GM19455 (cell line): ENCODE measurements around the gene ARHGEF12.

ENCODE experiments used
- ATAC-seq: cut with Tn5 transposase; IDR thresholded peaks from one replicate; pipeline ENCODE4 v1.9.1; 2021; ENCODE audit not compliant: unreplicated experiment

The ARHGEF12 gene

GRCh38 chr11:120413480-120413879 lies 77.3 kb downstream of the ARHGEF12 start:
- ATAC-seq = no peak

- ATAC-seq = no peak
Measured at GRCh38 chr11:120420572-120420971, 84.4 kb downstream of the ARHGEF12 start.

DNA sequence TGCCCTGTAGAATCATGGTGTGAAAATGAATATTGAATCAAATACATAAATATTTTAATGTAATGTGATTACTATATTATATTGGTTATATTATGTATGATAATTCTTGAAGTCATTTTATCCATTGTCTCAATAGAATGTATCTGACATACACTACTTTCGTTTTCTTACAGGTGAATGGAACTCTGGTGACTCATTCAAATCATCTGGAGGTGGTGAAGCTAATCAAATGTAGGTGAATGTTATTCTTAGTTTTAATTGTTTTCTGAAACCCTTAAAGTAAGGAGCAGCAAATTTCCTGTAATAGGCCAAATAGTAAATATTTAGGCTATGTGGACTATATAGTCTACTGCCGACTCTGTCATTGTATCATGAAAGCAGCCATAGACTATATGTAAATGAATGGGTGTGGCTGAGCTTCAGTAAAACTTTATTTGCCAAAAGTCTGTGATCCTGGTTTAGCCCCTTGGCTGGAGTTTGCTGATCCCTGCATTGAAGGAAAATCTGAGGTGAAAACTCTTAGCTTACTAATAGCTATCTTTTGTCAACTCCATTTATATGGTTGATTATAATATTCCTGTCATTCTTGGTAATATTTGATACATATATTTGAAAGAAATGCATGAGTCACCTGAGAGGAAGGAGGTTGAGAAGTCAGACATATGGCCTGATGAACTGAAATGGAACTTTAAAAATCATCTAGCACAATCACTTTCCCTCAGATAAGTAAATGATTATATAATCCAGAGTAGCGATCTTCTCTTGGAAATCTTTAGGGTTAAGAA lies 88.2 kb downstream of the ARHGEF12 start:
- ATAC-seq = no peak

GRCh38 chr11:120424970-120425332 lies 88.7 kb downstream of the ARHGEF12 start:
- ATAC-seq = no peak

DNA sequence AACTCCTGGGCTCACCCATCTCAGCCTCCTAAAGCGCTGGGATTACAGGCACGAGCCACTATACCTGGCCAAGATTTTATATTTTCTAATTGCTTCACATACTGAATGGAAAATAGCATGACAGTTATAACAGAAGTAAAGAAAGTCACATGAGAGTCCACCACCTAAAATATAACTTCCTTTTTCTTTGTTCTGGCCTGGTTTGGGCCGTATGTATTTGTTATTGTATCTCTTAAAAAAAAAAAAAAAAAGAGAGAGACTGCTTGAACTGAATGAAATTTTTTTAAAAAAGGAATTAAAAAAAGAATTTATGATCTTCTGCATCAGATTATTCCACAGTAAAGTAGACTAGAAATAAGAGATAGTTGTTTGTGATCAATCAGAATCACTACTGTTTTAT lies 89.3 kb downstream of the ARHGEF12 start:
- no peak for ATAC-seq

GRCh38 chr11:120430146-120430545 lies 93.9 kb downstream of the ARHGEF12 start:
- no peak for ATAC-seq

DNA sequence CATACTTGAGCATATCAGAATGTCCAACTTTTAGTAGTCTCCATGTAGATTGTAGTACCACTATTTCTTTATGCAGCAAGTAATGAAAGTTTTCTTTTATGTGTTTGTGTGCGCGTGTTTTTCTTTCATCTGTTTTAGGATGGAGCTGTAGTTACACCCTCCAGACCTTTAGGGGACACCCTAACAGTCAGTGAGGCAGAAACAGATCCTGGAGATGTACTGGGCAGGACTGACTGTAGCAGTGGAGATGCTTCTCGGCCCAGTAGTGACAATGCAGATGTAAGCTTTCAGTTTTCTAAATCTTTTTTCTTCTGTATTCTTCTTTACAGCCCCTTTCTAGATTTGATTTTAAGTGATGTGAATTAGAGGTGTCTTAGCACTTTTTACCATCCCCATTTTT lies 95.4 kb downstream of the ARHGEF12 start:
- no peak for ATAC-seq

DNA sequence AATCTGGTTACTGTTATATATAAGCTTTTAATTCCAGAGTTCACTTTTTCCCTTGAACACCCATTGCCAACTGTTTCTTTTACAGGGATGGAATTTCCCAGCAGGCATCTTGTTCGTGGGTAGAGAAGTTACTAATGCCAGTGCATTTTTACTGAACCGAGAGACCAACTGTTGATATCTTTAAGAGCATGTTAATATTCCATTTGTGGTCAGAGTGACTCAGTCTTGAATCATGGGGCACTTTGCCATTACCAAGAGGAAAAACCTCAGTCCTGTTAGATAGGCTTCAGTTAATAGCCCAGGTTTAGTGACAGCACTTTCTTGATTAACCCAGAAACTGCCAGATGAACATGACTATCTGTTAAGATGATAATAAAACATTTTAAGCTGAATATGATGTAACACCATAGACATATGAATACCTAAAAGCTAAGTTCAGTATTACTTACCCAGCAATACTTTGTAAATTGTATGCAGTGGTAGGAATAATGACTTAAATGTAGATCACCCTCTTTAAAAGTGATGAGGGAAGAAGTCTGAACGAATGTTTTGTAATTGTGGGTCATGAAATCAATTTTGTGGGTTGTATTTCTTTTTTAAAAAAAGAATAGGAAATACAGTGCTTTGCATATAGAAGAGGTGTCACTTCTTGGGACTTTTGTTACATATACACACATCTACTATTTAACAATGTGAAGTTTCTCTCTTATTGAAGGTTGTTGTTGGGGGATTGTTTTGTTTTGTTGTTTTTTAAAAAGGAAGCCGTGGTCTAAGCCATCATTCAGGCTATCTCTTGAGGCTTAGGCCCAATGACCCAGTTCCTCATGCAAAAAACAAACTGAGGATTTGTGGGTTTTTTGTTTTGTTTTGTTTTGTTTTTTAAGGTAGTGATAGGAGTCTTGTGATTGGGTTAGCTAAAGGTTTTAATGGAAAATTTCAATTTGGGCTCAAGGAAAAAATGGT lies 96.1 kb downstream of the ARHGEF12 start:
- ATAC-seq = no peak

DNA sequence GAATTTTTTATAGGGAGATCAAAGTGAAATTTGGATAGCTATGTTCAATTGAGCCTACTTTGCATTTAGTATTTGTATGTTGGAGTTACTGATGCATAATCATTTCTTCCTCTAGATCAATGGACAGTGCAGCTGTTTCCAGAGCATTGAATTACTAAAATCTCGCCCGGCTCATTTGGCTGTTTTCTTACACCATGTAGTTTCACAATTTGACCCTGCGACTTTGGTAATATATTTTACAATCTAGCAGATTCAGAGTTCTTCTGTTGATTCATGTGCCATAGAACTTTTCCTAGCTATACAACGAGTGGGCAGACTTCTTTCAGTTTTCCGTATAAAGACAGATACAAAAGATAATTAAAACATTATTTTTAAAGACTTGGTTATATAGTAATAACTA lies 105.4 kb downstream of the ARHGEF12 start:
- no peak for ATAC-seq

DNA sequence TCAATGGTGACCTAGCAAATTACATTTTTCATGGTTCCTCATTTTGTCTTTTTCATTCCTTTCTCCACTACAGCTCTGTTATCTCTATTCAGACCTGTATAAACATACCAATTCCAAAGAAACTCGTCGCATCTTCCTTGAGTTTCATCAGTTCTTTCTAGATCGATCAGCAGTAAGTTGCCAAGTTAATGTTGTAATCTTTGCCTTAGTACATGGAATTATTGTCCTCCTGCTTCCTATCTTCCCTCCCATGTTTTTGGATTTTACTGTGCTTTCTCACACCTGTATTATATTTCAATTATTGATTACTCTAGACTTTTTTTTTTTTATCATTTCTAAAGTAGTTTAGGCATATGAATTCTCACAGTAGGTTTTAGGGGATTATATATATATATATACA lies 105.8 kb downstream of the ARHGEF12 start:
- ATAC-seq = no peak

DNA sequence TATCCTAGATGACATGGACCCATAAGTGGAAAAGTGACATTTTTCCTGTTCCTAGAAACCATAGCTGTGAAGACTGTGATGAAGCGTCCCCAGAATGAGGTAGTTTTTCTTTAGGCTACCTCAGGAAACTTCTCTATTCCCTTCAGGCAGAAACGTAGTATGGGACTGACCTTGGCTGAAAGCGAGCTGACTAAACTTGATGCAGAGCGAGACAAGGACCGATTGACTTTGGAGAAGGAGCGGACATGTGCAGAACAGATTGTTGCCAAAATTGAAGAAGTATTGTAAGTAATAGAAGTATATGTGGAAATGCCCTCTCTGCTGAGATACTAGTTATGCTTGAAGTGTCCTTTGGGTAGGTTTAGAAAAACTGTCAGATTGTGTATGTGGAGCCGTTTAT lies 110.6 kb downstream of the ARHGEF12 start:
- no peak for ATAC-seq

DNA sequence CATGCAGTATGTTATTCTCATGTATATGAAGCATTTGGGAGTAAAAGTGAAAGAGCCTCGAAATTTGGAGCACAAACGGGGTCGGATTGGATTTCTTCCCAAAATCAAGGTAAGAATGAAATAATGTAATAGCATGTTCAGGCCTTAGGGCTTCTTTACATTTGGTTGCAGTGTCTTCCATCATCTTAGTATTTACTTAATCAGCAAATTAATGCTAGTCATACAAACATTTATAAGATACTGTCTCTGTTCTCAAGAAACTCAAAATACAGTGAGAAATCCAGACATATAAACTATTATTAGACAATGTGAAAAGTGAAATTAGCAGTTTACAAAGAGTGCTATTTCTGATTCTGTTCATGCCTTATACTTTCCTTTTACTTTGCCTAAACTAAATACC lies 112.0 kb downstream of the ARHGEF12 start:
- ATAC-seq = no peak

- no peak for ATAC-seq
Measured at GRCh38 chr11:120455487-120455886, 119.3 kb downstream of the ARHGEF12 start.

DNA sequence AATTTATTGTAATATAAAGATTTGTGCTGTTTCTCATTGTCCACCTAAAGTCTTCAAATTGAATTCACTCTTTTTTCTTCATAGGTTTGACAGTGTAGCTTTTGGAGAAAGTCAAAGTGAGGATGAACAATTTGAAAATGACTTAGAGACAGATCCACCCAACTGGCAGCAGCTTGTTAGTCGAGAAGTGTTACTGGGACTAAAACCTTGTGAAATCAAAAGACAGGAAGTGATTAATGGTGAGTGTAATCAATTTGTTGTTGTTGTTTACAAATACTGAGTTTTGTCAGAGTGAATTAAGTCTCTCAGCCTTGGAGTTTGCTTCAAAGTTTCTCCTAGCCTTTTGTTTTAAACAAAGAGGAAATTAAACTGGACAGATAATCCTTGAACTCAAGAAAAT lies 121.8 kb downstream of the ARHGEF12 start:
- ATAC-seq = no peak

DNA sequence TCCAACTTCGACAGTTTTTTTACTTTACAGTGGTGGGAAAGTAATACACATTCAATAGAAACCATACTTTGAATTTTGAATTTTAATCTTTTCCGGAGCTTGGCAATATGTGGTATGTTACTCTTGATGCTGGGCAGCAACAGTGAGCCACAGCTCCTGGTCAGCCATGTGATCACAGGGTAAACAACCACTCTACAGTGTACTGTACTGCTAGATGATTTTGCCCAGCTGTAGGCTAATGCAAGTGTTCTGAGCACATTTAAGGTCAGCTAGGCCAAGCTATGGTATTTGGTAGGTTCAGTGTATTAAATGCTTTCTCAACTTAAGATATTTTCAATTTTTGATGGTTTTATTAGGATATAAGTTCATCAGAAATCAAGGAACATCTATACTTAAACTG lies 126.6 kb downstream of the ARHGEF12 start:
- no peak for ATAC-seq

- no peak for ATAC-seq
Measured at GRCh38 chr11:120465921-120466534, 129.8 kb downstream of the ARHGEF12 start.

DNA sequence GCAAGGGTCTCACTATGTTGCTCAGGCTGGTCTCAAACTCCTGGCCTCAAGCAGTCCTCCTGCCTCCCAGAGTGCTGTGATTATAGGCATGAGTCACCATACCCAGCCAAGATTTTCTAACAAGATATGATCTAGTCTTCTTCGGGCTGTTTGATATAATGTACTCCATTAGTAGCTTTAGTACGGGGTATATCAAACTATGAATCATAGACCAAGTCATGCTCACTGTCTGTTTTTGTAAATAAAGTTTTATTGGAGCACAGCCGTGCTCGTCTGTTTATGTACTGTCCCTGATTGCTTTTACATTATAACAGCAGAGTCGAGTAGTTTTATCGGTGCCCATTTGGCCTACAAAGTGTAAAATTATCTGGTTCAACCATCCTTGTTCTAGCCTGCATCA lies 131.4 kb downstream of the ARHGEF12 start:
- ATAC-seq = no peak

DNA sequence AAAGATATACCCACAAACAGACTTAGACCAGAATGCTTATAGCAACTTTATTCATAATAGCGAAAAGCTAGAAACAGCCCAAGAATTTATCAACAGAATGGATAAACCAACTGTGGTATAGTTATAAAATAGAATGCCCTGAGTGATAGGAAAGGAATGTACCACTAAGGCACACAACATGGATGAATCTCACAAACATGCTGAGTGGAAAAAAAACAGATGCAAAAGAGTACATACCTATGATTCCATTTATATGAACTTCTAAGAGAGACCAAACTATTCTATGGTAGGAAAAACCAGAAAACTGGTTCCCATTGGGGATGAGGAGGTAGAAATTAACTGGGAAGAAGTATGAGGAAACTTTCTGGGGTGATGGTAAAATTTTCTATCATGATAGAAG lies 134.9 kb downstream of the ARHGEF12 start:
- no peak for ATAC-seq

DNA sequence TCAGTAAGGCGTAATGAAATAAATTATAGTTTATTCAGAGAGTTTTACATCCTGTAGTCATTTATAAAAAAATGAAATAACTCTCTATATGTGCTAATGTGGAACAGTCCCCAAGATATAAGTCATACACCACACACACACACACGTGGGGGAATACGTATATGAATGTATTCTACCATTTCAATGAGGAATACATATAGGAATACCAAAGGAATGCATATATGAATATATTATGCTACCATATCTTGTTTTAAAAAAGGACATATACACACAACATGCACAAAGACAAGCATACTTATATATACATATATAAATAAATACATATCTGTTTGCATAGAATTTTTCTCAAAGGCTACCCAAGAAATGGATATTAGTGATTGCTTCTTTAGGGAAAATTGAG lies 135.8 kb downstream of the ARHGEF12 start:
- ATAC-seq = no peak

DNA sequence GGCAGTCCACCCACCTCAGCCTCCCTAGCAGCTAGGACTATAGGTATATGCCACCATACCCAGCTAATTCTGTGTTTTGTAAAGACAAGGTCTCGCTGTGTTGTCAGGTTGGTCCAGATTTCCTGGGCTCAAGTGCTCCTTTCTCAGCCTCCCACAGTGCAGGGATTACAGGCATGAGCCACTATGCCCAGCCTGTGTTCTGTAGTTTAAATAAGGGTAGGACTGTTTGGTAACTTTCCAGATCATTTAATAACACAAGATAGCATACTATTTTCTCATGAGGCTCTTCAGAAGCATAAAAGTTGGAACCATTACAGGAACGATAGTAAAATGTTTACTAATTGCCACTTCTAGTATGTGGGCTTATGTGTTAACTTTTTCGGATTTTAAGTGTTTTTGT lies 137.3 kb downstream of the ARHGEF12 start:
- ATAC-seq = no peak

DNA sequence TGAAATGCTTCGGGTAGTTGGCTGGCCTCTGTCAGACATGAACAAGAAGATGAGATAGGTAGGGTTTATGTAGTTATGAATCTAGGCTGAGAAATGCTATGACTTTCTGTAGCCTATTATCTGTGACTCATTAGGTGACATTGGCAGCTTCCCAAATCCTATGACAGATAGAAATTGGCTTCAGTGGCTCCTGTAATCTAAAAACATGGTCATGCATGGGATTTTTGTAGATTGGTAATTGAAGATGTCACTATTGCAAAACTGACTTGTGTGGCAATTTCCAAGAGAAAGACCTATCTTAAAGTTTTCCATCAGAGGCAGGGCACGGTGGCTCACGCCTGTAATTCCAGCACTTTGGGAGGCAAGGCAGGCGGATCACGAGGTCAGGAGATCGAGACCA lies 145.9 kb downstream of the ARHGEF12 start:
- ATAC-seq = no peak

DNA sequence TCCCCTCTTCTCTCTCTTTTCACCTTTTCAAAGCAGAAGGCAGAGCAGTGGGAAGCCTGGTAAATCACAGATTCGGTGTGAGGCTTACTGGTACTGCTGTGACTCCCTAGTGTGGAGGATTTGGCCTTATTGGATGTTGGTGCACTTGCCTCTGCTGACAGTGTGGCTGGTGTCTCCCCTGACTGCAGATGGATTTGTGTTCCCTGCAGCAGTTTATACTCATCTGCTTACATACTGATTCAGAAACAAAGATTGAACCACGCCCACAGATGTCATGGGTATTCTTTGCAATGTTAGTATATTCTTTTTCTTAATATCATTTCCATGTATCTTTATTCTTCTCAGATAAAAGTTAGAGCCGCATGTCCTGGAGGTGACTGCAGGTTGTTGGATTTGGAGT lies 148.5 kb downstream of the ARHGEF12 start:
- ATAC-seq = no peak
